OCI-LY3 (cell line): ENCODE measurements around the gene CCDC74B.
"Not testable (repeated sequence)": the region's sequence is repeated elsewhere in the genome, so short reads cannot be mapped to it uniquely, and the experiment has no call there.

Source experiments
- EZH2phosphoT487 ChIP-seq: fragments of 200-600 bp; shearing (Covaris generic); IDR thresholded peaks from 2 replicates; pipeline ENCODE4 v1.6.1; 2018; ENCODE audit warnings: antibody characterized with exemption, mixed run types, low read depth
- TF ChIP-seq, protein P1 (sequence below): fragments of 200-600, 300-600 bp; sonication (generic); IDR thresholded peaks from 2 replicates; pipeline ENCODE4 v1.5.1; 2014; ENCODE audit warnings: antibody characterized with exemption, low read length, low read depth

DNA sequence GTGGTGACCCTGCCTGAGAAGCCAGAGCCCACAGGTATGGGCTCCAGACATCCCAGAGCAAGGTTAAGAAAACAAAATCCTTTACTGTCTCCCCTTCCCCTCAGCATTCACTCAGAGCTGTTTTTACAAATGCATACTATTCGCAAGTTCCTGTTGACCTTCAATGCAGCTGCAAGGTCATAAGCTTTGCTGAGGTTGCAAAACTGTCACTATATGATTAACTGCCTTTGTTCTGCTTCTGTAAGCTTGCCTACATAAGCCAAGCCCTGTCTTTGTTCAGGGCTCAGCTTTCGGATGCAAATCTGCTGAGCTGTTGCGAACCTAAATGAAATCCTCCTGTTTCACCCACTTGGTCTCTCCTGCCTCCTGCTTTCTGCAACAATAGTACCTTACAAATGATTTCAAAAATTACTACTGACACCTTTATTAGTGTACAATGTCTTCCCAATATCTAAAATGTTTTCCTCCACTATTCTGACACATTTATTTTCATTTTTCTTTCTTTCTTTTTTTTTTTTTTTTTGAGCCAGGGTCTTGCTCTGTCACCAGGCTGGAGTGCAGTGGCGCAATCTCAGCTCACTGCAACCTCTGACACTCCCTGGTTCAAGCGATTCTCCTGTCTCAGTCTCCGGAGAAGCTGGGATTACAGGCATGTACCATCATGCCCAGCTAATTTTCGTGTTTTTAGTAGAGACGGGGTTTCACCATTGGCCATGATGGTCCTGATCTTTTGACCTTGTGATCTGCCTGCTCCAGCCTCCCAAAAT is 42.1 kb downstream of the CCDC74B start:
- TF ChIP-seq, protein P1, sequence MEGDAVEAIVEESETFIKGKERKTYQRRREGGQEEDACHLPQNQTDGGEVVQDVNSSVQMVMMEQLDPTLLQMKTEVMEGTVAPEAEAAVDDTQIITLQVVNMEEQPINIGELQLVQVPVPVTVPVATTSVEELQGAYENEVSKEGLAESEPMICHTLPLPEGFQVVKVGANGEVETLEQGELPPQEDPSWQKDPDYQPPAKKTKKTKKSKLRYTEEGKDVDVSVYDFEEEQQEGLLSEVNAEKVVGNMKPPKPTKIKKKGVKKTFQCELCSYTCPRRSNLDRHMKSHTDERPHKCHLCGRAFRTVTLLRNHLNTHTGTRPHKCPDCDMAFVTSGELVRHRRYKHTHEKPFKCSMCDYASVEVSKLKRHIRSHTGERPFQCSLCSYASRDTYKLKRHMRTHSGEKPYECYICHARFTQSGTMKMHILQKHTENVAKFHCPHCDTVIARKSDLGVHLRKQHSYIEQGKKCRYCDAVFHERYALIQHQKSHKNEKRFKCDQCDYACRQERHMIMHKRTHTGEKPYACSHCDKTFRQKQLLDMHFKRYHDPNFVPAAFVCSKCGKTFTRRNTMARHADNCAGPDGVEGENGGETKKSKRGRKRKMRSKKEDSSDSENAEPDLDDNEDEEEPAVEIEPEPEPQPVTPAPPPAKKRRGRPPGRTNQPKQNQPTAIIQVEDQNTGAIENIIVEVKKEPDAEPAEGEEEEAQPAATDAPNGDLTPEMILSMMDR = not testable (repeated sequence)
- not testable (repeated sequence) for TF ChIP-seq EZH2phosphoT487
